ENCODE results near the gene CDYL.

The CDYL gene, protein sequence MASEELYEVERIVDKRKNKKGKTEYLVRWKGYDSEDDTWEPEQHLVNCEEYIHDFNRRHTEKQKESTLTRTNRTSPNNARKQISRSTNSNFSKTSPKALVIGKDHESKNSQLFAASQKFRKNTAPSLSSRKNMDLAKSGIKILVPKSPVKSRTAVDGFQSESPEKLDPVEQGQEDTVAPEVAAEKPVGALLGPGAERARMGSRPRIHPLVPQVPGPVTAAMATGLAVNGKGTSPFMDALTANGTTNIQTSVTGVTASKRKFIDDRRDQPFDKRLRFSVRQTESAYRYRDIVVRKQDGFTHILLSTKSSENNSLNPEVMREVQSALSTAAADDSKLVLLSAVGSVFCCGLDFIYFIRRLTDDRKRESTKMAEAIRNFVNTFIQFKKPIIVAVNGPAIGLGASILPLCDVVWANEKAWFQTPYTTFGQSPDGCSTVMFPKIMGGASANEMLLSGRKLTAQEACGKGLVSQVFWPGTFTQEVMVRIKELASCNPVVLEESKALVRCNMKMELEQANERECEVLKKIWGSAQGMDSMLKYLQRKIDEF

DNA sequence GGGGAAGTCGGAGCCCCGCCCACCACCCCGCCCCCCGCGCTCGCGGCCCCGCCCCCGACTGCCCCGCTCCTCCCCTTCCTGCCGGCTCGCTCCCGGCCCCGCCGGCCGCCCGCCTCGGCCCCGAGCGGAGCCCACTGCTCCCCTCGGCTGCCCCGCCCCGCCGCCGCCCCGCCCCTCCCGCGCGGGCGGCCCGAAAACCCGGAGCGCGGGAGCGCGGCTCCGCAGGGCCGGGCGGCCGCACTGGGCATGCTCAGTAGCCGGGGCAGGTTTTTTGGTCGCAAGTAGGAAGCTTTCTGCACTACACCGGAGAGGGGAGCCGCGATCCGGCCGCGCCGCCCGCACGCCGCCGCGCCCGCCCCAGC is at the start of gene CDYL:
Gene CDYL, plus strand, starts transcription at position 274 of the 362 bp plus-strand sequence. CDS start 380 bp downstream, outside the sequence.
- peak; percentile 98 for DNase-seq (ENCODE audit: low spot score)

DNA sequence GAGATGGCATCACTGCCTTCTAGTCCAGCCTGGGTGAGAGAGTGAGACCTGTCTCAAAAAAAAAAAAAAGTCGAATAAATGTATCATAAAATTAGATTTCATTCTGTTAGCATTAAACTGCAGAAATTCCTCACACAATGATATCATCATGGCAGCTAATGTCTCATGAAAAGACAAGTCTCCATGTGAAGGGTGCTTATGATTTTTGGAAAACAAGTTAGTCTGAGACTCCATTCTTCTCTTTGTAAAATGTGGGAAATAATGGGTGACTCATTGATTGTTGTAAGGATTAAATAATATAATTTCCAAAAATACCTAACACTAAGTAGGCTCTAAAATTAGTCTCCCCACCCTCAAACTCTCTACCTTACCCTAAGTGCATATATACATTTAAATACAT is 49.6 kb upstream of the CDYL start:
- no peak for DNase-seq (ENCODE audit: low spot score)

DNA sequence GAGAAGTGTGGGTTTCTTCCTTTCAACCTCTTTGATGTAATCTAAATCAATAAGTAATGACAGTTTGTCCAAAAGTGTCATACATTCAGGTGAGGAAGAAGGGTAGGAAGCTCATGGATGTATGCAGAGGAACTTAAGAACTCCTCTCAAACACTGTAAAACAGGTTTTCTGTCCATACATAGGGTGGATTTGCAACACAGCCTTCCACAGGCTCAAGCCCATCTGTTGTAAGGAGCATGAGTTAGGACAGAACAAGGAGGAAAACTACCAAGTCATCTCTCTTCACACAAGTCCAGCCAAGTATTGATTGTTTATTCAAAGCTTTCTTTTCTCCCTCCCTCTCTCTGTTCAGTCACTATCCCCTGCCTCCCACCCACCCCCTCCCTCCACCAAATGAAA is 49.0 kb upstream of the CDYL start:
- DNase-seq (ENCODE audit: low spot score), result no peak

DNA sequence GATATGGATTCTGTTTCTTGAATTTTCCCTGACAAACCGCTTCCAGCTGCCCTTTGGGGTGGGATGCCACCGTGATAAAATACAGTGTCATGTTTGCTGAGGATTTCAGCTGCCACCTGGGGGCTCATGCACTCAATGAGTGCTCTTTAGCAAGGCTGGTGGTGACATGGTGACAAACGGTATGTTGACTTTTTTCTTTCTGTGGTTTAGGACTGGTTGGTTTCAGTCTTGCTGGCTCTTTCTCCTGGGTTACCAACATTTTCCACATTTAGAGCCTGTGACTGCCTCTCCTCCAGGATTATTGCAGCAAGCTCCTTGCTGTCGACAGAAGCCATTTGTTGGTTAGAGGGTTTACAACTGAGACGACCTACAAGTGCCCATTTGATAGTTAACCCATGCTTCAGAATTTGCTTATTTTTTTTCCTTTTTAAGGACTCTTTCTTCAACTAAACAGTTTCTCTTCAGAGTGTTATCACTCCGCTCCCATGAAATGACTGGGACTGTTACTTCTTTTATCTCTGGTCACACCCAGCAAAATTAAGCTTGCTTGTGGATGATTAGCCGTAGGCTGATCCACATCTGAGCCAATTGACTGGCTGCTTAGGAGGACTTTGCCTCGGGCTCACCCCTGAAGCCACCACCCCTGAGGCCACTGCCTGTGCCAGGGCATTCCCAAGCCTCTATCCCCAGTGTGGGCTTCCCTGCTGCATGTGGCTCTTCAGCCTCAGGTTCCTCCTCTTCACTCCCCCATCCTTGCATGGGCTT is 48.4 kb upstream of the CDYL start:
- peak; percentile 19 for DNase-seq (ENCODE audit: low spot score)

DNA sequence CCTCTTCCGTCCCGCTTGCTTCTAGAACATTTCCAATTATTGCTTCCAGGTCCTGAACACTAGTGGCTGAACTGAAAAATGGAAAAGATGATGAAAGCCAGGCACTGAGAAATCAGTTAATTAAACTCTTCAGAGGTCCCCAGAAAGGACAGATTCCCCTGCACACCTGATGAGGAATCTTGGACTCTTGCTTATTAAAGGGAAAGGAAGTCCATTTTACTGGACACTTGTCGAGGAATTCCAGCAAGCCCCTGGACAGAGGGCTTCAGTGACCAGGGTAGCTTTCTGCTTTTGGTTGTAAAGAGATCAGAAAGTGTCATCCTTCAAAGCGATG is 47.8 kb upstream of the CDYL start:
- DNase-seq (ENCODE audit: low spot score), result no peak

DNA sequence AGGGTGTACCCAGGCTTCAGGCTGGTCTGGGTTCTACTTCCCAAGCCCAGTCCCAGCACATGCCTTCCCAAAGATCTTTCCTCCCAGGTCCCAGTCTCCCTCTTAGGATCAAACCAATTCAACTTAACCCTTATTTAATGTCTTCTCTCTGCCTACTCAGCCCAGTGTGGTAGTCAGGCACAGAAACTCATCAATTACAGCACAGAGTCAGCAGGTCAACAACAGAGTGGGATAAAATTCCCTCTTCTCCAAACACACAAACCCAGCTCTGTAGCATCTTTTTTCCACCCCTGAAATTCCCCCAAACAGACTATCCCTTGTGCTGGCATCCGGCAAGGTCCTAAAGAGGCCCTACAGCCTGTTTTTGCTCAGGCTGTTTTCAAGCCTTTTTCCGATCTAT is 47.3 kb upstream of the CDYL start:
- DNase-seq (ENCODE audit: low spot score), result no peak

DNA sequence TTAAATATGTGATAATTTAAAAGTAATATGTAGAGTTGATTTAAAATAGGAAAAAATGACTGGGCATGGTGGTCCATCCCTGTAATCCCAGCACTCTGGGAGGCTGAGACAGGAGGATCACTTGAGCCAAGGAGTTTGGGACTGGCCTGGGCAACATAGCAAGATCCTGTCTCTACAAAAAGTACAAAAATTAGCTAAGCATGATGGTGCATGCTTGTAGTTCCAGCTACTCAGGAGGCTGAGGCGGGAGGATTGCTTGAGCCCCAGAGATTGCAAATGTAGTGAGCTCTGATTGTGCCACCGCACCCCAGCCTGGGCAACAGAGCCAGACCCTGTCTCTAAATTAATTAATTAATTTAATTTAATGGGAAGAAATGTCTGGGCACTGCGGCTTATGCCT is 44.2 kb upstream of the CDYL start:
- DNase-seq (ENCODE audit: low spot score), result no peak

DNA sequence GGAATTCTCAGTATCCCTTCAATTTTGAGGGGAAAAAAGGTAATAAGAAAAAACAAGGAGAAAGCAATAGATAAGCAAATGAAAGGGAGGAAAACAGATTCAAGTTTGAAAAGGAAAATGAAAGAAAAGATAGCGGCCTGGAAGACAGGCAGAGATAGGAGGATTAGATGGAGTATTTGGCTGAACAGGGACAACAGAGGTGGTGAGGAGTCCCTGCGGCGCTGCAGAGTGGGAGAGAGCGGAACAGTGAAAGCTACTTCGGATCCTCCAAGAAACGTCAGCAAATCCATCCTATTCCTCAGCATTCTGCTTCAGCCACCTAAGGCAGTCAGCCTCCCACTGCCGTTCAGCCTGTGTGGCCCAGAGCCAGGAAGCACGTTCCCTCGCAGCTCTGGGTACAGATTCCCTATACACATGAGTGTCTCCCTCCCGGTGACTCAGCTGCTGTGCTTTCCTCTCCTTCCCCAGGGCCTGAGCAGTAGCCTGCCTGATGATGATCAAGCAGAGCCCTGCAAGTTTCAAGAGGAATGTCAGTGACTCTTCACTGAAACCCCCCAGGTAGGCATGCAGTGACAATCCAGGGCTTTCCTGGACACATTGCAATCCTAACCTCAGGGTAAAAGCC is 43.4 kb upstream of the CDYL start:
- DNase-seq (ENCODE audit: low spot score), result peak; percentile 89

DNA sequence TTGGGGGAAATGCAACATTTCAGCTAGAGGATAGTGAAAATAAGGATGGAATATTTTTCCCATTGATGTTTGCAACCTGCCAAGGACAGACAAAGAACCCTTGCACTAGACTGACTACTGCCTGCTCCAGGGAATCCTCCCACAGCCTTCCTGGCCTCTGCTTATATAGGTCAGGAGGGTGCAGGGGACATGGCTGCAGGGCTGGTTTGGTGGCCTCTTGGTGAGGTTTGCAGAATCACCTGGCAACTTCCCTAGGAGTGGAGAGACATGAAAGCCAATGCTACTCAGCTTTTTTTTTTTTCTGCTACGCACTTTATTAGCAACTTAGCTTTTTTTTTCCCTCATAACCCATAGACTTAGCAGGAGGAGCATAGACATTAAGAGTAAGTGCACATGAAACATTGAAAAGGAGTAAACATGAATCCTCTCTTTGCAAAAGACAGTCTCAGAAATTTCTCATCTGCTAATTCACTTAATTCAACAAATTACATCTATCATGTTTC is 39.8 kb upstream of the CDYL start:
- no peak for DNase-seq (ENCODE audit: low spot score)

DNA sequence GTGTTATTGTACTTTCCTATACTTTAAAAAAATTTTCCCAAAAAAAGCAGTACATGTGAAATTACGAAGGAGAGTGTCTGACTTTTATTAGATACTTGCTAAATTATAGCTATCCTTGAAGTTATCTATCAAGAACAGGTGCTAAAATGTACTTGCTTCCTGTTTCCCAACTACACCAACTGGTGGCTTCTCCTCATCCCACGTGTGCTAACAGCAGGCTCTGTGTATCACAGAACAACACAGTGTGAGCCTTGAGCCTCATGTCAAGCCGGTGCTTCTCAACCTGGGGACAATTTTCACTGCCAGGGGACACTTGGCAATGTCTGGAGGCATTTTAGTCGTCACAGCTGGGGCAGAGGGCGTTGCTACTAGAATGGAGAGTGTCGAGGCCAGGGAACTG is 36.2 kb upstream of the CDYL start:
- no peak for DNase-seq (ENCODE audit: low spot score)

DNA sequence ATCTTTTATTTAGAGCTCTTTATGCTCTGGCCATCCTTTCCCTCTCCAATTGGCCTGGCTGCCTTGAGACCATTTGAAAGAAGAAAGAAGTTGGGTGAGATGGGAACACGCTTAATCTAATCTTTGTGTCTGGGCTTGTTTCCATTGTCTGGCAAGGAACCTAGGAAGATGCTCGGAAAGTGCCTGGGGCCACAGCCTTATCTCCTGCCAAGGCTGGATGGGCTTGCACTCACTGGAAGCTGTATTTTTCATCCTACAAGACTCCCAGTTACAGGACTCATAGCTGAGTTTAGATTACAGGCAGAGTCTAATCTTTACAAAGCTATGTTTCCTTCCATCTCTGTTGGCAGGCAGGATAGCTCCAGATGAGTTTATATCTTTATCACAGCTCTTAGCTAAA is 33.1 kb upstream of the CDYL start:
- no peak for DNase-seq (ENCODE audit: low spot score)

DNA sequence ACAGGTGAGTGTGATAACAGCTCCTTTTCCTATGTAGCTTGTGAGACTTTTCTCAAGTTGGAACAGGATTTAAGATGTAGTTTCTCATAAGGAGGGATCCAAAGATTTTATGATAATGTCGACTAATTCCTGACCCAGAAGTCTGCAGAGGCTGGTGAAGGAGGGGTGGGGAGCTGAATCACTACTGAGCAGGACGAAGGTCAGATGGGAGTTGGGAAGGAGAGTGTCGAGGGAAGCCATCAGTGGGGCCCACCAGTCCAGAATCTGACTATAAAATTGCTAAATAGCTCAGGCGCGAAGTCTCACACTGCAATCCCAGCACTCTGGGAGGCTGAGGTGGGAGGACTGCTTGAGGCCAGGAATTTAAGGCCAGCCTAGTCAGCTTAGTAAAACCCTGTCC is 32.3 kb upstream of the CDYL start:
- DNase-seq (ENCODE audit: low spot score), result no peak

DNA sequence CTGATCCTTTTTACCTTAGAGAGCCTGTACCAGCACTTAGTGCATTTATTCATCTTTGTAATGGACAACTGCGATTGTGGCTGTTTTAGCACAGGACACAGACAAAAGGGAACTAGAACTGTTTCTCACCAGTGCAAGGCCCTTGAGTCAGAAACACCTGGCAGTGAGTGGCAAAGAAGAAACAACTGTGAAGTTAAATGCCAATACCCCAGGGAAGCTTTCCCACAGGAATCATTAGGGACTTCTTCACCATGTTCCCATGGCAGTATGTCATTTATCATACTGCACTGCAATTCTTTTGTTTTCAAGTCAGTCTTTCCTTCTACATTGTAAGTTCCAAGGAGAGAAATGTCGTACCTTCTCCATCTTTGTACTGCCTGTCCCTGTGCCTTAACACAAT is 28.6 kb upstream of the CDYL start:
- DNase-seq (ENCODE audit: low spot score), result no peak

DNA sequence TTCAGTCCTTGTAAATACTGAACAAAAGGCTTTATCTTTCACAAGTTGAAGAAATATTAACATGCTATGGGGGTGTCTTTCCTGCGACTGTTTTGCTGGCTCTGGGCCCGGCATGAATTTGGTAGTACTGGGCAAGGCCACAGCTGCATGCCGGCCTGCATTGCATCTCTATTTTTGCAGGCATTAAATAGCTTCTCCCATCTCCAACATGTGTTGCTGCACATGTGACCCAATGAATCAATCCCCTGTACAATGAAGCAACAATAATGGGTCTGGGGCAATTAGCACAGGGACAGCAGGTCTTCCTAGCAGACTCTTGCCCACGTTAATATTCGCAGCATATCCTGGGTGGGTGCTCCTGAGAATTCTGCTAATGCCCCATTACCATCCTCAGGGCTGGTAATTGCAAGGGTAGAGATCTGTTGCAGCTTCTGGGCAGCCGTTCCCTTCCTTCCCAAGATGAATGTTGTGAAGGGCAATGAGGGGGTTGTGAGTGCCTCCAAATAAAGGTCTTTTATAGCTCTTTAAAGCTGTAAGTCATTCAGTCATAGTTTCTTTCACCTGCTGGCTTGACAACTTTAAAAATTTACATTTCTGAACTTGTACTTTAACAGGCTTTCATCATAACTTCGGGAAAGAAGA is 24.3 kb upstream of the CDYL start:
- no peak for DNase-seq (ENCODE audit: low spot score)

DNA sequence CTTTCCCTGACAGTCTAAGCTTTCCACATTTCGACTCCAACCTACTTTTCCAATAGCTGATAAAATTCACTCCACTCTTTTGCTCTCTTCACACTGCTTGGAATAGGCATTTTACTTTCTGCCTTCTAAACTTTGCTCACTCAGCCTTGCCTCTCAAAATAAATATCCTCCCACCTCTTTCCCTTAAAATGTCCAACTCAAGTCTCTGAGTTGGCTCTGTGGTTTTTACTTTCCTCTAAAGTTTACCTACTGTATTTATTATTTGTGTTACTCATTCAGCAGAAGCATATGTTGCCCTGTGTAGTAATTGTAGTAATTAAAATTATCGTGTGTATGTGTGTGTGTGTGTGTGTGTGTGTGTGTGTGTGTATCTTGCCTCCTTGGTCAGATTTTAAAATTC is 20.0 kb upstream of the CDYL start:
- DNase-seq (ENCODE audit: low spot score), result no peak

DNA sequence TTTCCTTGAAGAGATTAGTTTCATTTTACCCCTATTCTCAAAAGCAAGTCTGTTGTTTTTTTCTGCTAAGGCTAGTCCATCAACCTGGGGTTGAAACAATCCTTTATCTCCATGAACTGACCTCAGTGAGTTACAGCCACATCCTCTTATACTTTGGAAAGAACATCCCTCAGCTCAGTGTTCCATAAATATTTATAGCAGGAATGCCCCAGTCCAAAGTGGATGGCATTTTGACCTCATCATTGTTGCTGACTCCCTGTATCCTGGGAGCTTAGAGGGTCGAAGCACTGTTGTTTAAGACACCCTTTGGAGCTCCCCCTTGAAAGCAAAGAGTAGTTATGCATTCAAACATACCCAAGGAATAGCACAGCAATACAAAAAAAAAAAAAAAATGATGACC is 16.2 kb upstream of the CDYL start:
- DNase-seq (ENCODE audit: low spot score), result no peak

DNA sequence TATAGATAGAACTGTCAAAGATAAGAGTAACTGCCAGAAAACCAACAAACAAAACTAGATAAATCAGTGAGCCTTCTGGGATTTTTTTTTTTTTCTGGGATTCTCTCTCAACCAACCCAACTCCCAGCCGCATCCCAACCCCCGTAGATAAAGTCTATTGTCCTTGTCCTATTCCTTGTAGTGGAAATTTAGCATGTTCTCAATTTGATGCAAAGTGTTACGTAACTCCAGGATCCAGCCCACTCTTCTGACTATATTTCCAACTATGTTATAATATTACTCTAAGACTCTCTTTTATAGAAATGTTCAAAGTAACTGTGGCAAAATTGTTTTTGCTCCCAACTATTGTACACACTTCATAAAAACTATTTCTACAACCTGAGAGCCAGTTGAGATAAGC is 15.4 kb upstream of the CDYL start:
- DNase-seq (ENCODE audit: low spot score), result no peak

DNA sequence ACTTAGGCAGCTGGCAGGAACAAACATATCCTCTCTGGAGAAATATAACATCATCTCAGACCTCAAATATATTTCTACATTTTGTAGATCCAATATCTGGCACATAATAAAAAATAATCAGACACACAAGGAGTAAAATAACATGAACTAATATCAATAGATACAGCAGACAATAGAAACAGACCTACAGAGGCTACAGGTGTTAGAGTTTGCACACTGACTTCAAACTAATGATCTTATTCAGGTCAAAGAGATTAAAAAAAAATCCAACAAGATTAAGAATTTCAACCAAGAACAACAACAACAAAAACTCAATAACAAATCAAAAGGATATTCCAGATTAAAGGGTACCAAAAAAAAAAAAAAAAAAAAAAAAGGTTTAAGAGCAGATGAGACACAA is 13.9 kb upstream of the CDYL start:
- DNase-seq (ENCODE audit: low spot score), result no peak

DNA sequence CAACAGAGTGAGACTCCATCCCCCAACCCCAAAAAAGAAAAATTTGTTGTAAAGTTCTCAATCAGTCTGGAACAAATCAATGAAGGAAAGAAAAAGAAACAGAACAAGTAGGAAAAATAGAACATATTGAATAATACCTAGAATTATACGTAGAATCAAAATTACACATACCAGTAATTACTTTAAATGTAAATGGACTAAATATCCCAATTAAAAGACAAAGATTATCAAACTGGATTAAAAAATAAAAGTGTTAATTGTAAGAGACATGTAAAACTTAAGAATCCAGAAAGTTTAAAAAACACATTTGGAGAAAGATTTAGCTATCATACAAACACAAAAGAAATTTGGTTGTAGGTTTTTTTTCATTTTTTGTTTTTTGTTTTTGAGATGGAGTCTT is 12.3 kb upstream of the CDYL start:
- no peak for DNase-seq (ENCODE audit: low spot score)

DNA sequence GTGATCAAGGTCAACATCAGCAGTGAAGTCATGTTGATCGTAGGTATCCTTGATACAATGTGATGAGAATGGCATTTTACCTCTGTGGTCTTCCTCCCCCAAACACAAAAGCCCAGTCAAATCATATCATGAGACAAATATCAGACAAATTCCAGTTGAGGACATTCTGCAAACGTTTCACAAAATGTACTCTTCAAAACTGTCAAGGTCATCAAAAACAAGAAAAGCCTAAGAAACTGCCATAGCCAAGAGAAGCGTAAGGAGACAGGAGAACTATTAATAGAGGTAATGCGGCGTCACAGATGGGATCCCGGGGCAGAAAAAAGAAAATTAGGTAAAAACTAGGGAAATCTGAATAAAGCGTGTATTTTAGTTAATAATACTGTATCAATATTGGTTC is 7.4 kb upstream of the CDYL start:
- no peak for DNase-seq (ENCODE audit: low spot score)

DNA sequence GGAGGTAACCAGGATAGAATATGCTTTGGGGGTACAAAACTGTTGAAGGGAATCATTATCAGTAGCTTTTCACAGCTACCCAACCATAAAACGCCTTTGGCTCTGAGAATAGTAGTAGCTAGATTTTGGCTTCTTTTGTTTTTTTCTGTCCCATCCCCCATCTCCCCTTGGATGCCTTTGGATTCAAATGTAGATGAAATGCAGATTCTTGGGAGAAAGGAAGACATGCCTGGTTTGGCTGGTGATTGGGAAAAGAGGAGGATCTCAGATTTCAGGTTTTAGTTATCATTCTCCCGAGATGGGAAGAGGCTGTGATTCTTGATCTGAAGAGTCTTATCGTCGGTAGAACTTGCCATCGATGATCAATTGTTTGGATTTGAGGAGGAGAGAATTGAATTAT is 3.5 kb upstream of the CDYL start:
- DNase-seq (ENCODE audit: low spot score), result no peak

DNA sequence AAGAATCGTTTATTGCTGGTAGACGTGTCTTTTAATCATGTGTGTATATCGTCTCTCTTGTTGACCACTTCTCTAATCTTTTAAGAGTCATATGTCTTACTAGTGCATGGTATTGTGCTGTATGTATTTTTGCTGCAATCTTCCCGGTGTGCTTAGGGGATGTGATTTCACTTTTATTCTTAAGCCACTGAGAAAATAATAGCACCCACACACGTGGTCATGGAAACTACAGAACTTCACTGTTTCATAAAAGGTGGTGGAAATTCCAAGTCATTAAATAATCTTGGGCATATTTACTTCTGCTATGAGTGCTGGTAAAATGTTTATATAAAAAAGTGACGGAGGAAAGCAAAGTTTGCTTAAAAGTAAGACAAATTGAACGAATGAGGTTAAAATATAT is 3.0 kb upstream of the CDYL start:
- DNase-seq (ENCODE audit: low spot score), result no peak

Measured in GM03348 (cell line).